22Rv1 (cell line): ENCODE data around the gene CADM1.

ENCODE experiments used
- ZFX ChIP-seq: fragments of 450-650 bp; IDR thresholded peaks from 2 replicates; pipeline ENCODE4 v1.6.1; 2017; ENCODE audit warnings: antibody characterized with exemption, borderline replicate concordance
- TF ChIP-seq, protein P1 (sequence below): fragments of 450-650 bp; IDR thresholded peaks from 2 replicates; pipeline ENCODE4 v1.5.1; 2017; ENCODE audit warnings: mild to moderate bottlenecking

DNA sequence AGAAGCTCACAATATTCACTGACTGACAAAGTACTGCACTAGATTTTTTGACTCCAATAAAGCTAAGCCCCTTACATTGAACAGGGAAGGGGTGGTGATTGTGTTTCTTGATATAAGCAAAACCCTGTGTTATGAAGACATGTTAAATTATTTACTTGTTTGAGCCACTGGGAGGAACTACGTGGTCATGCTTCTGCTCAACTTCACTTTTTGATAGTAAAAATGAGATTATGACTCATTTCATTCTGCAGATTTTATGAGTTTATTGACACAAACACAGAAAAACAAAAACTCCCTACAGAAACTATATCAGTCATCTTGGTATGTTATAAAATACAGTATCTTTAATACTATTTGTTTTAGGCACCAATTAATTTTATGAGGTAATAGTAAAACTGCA lies 124.7 kb downstream of the CADM1 start:
- TF ChIP-seq, protein P1, sequence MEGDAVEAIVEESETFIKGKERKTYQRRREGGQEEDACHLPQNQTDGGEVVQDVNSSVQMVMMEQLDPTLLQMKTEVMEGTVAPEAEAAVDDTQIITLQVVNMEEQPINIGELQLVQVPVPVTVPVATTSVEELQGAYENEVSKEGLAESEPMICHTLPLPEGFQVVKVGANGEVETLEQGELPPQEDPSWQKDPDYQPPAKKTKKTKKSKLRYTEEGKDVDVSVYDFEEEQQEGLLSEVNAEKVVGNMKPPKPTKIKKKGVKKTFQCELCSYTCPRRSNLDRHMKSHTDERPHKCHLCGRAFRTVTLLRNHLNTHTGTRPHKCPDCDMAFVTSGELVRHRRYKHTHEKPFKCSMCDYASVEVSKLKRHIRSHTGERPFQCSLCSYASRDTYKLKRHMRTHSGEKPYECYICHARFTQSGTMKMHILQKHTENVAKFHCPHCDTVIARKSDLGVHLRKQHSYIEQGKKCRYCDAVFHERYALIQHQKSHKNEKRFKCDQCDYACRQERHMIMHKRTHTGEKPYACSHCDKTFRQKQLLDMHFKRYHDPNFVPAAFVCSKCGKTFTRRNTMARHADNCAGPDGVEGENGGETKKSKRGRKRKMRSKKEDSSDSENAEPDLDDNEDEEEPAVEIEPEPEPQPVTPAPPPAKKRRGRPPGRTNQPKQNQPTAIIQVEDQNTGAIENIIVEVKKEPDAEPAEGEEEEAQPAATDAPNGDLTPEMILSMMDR = no peak
- TF ChIP-seq ZFX = no peak
